Activated CD4-positive, alpha-beta T cell treated with anti-CD3 and anti-CD28 coated beads, Interleukin-2, amount 50 U/mL, for 16 hours (primary cell): Measurements from ENCODE around the gene PLA2R1.
"Not testable (repeated sequence)": the region's sequence is repeated elsewhere in the genome, so short reads cannot be mapped to it uniquely, and the experiment has no call there.

Experiments
- DNase-seq: peaks from one replicate; pipeline ENCODE4 v3.0.0-alpha.2; 2020

The PLA2R1 gene

GRCh38 chr2:160063271-160063670 lies 856 bp upstream of the PLA2R1 start:
- no peak for DNase-seq

- no peak for DNase-seq
These were observed 497 bp downstream of the PLA2R1 start for GRCh38 chr2:160061944-160062291.

DNA sequence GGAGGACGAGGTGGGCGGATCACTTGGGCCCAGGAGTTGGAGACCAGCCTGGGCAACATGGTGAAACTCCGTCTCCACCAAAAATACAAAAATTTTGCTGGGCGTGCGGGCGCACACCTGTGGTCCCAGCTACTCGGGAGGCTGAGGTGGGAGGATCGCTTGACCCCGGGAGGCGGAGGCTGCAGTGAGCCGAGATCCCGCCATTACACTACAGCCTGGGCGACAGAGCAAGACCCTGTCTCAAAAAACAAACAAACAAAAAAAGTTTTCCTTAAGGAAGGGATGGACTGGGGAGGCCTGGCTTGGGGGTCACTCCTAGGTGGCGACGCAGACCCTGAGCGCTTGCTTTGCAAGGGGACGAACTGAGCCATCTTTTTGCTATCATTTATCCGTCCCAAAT lies 882 bp downstream of the PLA2R1 start:
- no peak for DNase-seq

- no peak for DNase-seq
These were observed 2.1 kb downstream of the PLA2R1 start for GRCh38 chr2:160060297-160060696.

- DNase-seq: no peak
These were observed 5.1 kb downstream of the PLA2R1 start for GRCh38 chr2:160057356-160057755.

DNA sequence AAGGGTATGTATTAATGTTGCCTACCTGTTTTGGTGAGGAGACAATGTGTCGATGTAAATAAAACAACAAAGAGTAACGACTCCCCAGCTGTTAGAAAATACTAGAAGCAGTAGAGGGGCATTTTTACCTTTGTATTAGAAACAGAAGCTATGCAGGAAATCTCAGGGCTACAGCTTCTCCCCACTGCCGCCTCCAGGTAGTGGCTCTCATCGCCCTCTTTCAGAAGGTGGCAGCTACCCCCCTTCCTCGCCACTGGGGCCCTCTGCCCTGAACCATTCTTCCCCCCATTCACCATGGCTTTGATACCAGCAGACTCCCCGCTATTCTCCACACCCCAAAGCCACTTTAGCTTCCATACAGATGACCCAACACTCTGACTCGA lies 6.7 kb downstream of the PLA2R1 start:
- no peak for DNase-seq

GRCh38 chr2:160054984-160055725 lies 7.3 kb downstream of the PLA2R1 start:
- no peak for DNase-seq

GRCh38 chr2:160053946-160054345 lies 8.5 kb downstream of the PLA2R1 start:
- DNase-seq: no peak

GRCh38 chr2:160052531-160052930 lies 9.9 kb downstream of the PLA2R1 start:
- peak; percentile 62 for DNase-seq

GRCh38 chr2:160051371-160051800 lies 11.0 kb downstream of the PLA2R1 start:
- DNase-seq: no peak

DNA sequence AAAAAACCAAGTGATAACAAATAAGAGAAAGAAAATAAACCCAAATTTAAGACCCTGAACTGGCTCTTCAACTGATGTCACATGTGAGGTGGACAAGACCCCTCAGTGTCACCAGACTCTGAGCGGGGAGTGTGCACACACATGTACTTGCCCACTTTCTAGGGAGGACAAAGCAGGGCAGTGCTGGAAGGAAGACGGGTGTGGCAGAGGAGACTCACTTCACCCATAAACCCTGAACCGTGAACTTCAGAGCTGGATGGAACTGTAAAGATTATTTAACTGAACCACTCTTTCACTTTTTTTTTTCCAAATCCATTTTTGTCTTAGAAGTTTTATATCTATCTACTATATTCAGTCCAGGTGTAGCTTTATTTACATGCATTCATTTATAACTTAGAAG lies 12.3 kb downstream of the PLA2R1 start:
- DNase-seq: no peak

GRCh38 chr2:160045703-160046210 lies 16.7 kb downstream of the PLA2R1 start:
- no peak for DNase-seq

DNA sequence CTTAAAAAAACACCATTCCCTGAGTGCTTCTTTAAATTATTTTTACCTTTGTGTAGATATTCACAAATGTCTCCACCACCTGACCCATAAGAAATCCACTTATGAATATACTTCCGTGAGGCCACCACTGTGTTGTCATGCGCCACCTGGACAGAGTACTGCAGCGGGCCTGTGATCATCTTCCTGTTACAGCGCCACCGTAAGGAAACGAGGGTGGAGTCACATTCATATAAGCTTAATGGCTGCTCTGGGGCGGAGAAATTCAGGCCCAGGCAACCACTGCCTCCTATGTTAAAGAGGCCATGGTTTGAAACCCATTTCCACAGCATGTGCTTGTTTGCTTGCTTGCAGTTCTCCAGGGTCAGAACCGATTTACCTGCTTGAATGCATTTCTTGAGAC lies 17.7 kb downstream of the PLA2R1 start:
- no peak for DNase-seq

DNA sequence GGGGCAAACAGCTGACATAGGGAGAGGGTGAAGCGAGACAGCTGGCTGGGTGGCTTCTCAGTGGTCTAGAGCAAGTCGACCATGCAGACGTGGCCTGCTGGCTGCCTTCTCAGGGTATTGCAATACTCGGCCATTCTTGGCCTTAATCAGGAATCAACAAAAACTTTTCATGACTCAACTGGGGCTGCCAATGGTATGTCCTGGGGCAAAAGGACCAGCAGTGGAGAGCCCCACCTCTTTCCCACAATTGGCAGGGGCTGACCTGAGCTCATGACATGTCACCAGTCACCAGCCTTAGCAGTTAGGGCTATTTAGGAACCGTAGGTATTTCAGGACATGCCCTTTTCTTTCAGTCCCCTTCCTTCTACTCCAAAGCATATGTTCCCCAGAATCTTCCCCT lies 19.1 kb downstream of the PLA2R1 start:
- no peak for DNase-seq

GRCh38 chr2:160042054-160042453 lies 20.4 kb downstream of the PLA2R1 start:
- peak; percentile 12 for DNase-seq

- no peak for DNase-seq
These were observed 21.3 kb downstream of the PLA2R1 start for GRCh38 chr2:160041091-160041490.

GRCh38 chr2:160039166-160039903 lies 23.1 kb downstream of the PLA2R1 start:
- DNase-seq: no peak

DNA sequence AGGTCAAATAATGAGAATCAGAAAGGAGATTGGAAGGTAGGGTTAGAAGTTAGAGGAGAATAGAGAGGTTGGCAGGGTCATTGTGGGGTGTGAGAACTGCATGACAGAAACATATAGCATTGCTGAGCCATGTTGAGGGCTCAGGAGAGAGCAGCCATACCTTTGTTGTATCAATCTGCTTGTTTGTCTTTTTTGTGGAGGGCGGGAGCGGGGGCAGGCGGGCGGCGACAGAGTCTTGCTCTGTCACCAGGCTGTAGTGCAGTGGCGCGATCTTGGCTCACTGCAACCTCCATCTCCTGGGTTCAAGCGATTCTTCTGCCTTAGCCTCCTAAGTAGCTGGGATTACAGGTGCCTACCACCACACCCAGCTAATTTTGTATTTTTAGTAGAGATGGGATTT lies 23.8 kb downstream of the PLA2R1 start:
- DNase-seq: not testable (repeated sequence)

GRCh38 chr2:160036736-160037135 lies 25.7 kb downstream of the PLA2R1 start:
- no peak for DNase-seq

- no peak for DNase-seq
These were observed 27.3 kb downstream of the PLA2R1 start for GRCh38 chr2:160035125-160035524.

DNA sequence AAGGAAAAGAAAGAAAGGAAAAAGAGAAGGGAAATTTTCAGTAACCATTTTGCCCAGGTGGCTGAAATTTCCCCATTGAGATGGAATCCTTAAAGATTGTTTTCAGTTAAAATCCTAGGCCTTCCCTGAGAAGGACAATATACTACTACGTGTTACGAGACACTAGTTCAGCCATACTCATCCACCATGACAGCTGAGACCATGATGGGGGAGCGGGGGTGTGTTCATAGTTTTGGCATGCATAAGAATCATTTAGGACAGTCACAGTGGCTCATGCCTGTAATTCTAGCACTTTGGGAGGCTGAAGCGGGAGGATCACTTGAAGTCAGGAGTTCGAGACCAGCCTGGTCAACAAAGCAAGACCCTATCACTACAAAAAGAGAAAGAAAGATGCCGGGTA lies 28.0 kb downstream of the PLA2R1 start:
- no peak for DNase-seq

GRCh38 chr2:160033732-160034392 lies 28.6 kb downstream of the PLA2R1 start:
- no peak for DNase-seq

GRCh38 chr2:160029270-160029628 lies 33.2 kb downstream of the PLA2R1 start:
- no peak for DNase-seq
